Activated effector memory CD4-positive, alpha-beta T cell treated with anti-CD3 and anti-CD28 coated beads, Interleukin-2, amount 50 U/mL, for 16 hours (primary cell): ENCODE data around the gene PRKG1.
"Not testable (repeated sequence)": the region's sequence is repeated elsewhere in the genome, so short reads cannot be mapped to it uniquely, and the experiment has no call there.

Experiments used
- DNase-seq: peaks from one replicate; pipeline ENCODE4 v3.0.0-alpha.2; 2020

Gene PRKG1

GRCh38 chr10:51341745-51342144 lies 267.5 kb downstream of the PRKG1 start:
- not testable (repeated sequence) for DNase-seq

DNA sequence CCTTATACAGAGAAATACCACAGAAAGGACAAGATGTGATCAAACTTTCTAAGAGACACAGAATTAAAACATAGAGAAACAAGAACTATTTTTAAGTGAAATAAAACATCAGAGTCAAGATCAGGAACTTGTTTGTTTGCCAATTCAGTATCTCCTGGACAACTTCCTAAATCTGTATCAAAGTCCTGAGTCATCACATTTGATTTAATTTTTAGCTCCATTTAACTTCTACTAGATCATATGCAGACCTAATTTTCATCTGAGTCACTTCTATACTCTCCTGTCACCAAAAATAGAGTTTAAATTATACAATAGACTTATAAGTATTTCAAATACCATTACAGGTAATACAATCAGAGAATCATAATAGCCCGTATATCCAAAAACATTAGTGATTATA lies 268.1 kb downstream of the PRKG1 start:
- no peak for DNase-seq

DNA sequence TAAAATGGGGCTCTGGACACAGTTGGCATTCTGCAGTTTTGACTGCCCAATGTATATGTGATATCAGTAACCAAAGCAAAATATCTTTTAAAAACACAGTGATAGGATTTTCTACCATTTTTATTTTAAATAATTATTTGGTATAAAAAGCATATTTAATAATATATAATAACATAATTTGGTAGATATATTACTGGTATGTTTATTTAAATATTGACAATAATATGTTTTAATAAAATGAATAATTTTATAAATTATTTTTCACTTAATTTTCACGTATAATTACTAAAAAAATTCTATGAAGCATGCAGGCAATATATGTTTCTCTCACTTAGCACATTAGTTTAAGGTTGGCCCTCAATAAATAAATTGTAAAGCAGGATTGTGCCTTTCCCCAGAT lies 269.1 kb downstream of the PRKG1 start:
- DNase-seq, result no peak

- DNase-seq, result no peak
Measured at GRCh38 chr10:51344371-51344770, 270.1 kb downstream of the PRKG1 start.

DNA sequence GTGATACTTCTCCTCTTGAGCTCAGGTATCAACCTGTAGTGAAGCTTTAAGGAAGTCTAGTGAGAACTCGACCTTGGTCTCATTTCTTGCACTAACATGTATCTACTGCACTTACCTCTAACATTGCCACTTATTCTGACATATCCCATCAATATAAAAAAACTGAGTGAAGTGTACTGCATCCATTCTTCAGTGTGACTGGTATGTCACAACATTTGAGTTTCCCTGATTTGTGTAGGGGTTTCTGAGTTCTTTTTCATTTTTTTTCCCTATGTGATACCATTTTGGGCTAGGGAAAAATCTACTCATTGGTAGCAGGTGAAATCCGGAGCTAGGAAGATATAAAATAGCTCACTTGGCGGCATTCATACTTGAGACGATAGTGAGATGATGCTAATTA lies 274.3 kb downstream of the PRKG1 start:
- no peak for DNase-seq

GRCh38 chr10:51357170-51357569 lies 282.9 kb downstream of the PRKG1 start:
- DNase-seq, result no peak

DNA sequence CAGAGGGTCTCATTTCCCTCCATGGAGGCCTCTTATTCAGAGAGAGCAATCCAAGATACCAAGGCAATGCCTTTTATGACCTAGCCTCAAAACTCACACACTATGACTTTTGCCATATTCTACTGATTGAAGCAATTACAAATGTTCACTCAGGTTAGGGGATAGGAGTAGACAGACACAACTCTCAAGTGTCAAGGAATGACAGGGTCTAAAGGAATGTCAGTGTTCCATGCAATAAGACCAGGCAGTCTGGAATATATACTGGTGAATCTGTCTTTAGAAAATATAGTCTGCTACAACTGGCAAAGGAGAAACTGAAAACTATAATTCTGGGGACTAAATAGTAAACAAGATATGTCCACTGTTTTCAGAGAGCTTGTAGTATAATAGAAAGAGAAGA lies 283.9 kb downstream of the PRKG1 start:
- no peak for DNase-seq

DNA sequence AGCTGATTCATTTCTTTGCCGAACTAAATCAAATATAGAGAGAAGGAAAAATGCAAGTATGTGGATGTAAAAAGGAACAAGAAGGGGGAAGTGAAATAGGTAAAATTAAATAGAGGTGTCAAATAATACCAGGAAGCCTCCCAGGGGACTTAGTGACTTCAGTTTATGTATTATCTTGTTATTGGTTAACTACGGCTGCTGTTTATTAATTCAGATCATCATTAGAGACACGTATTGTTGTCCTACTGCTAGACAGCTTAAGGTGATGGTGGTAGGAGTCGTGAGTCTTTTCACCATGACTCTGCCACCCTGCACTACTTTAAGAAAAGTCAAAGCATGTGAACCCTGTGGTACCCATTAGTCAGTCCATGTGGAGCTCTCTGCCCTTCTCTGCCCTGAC lies 289.1 kb downstream of the PRKG1 start:
- DNase-seq, result no peak

DNA sequence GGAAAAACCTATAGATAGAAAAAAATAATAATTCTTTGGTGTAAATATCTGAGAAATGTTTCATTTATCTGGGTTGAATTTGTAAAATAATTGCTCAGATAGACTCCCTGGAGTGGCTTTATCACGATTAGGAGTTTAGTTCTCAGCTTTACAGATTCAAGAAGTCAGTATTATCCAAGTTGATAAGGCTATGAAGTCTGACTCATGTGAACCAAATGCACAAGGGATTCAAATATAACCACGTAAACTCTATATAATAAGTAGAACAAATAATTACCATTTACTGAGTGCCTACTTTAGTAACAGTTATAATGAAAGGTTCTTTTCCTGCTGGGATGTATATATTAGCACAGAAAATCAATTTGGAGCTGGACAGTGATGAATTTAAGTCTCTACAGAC lies 290.4 kb downstream of the PRKG1 start:
- no peak for DNase-seq

DNA sequence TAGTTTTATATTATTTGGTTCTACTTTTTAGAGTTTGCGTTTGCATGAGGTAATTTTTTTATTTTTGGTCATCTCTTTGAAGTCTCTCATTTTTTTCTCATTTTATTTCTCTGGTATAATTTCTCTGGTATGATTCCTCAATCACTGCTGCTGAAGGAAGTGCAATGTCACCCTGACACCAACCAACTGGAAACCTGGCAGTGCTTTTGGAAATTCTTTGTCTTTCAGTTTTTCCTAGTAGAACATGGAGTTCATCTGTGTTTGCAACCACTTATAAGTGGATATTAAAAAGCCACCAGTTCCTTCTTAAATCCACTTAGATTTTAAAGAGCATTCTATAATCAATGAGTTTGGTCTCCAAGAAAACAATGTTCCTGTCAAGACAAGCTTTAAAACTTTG lies 291.8 kb downstream of the PRKG1 start:
- DNase-seq, result no peak

- DNase-seq, result no peak
Measured at GRCh38 chr10:51367127-51367526, 292.8 kb downstream of the PRKG1 start.

DNA sequence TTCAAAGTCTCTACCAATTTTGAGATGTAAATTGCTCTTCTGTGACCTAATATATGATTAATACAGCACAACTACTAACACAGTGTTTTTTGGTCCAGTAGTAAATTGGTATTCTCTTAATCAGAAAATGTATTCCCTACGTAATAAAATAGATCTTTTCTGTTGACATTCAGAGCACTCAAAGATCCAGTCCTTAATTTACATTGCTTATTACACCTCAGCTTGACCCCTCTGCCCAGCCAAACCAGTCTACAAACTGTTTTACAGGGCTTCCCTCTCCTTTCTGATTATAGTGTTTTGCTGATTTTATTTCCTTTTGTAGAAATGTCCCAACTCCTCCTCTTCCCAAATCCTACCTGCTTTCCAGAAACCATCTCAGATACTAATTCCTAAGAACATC lies 293.4 kb downstream of the PRKG1 start:
- no peak for DNase-seq

DNA sequence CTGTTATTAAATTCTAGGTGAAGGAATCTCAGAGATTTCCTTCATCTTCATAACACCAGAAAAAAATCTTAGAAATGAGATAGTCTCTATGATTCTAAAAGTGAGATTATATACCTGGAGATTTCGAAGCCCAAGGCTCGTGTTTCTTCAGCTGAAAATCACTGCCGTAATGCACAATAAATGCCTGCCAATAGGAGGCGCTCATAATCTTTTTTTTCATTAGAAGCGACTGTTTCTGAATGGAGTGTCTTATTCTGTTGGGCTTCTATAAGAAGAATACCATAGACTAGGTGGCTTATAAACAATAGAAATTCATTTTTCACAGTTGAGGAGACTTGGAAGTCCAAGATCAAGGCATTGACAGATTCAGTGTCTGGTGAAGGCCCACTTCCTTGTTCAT lies 294.7 kb downstream of the PRKG1 start:
- DNase-seq, result no peak

- DNase-seq, result no peak
Measured at GRCh38 chr10:51369903-51370302, 295.6 kb downstream of the PRKG1 start.

DNA sequence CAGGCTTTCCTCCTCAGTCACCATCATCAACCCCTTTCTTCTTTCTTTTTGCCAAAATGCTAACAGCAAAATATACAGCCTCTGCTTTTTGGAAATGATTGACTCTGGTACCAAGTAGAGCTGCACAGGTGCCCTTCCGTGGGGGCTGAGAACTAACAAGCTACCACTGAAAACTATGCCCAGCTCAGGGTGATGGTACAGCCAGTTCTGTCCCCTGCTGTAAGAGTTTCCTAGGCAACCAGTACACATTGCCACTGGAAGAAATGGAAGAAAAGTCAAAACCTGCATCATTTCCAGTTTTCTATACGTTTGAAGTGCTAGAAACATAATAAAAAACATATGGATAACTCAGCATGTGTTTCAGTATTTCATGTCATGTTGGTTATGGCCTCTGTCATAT lies 297.5 kb downstream of the PRKG1 start:
- DNase-seq, result no peak

GRCh38 chr10:51375790-51376189 lies 301.5 kb downstream of the PRKG1 start:
- DNase-seq, result no peak

- no peak for DNase-seq
Measured at GRCh38 chr10:51377070-51377931, 303.0 kb downstream of the PRKG1 start.

- no peak for DNase-seq
Measured at GRCh38 chr10:51377932-51378599, 303.8 kb downstream of the PRKG1 start.

GRCh38 chr10:51382181-51382580 lies 307.9 kb downstream of the PRKG1 start:
- DNase-seq, result no peak

GRCh38 chr10:51384971-51385370 lies 310.7 kb downstream of the PRKG1 start:
- DNase-seq, result no peak

GRCh38 chr10:51386248-51386885 lies 312.1 kb downstream of the PRKG1 start:
- no peak for DNase-seq

GRCh38 chr10:51389415-51390321 lies 315.4 kb downstream of the PRKG1 start:
- peak; percentile 70 for DNase-seq

GRCh38 chr10:51393006-51393405 lies 318.7 kb downstream of the PRKG1 start:
- not testable (repeated sequence) for DNase-seq
